Inferior parietal cortex (tissue), 1 donor: ENCODE results near the gene PCDHGB3.

ENCODE experiments used
- DNase-seq: peaks from one replicate; pipeline ENCODE4 v3.0.0-alpha.2; 2016; ENCODE audit errors: extremely low spot score

Gene PCDHGB3

GRCh38 chr5:141419074-141419880, 49.2 kb downstream of the PCDHGB3 start:
- DNase-seq: no peak

GRCh38 chr5:141420855-141421488, 50.9 kb downstream of the PCDHGB3 start, which contains the start of gene PCDHGA11:
Gene PCDHGA11 (plus strand): TSS chr5:141421051. CDS start chr5:141421228, 177 bp downstream.
- peak; percentile 5 for DNase-seq

DNA sequence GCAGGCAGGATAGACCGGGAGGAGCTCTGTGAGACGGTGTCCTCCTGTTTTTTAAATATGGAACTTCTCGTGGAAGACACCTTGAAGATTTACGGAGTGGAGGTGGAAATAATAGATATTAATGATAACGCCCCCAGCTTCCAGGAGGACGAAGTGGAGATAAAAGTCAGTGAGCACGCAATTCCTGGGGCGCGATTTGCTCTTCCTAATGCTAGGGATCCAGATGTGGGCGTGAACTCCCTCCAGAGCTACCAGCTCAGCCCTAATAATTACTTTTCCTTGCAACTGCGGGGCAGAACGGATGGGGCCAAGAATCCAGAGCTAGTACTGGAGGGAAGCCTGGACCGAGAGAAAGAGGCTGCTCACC, 51.4 kb downstream of the PCDHGB3 start:
- DNase-seq: no peak
